K562 (cell line): ENCODE results near the gene PPFIBP2. TPM values are rescaled to one million over a fixed set of nuclear protein-coding genes. Genes with fewer than 3 reads are reported as not detected.

ENCODE experiments used
- ATAC-seq: fragments of 200-7000 bp; cut with Tn5 transposase; 3 replicates; pipeline ENCODE4 v1.9.1; 2020; ENCODE audit warnings: moderate library complexity
- BruUV-seq: library from RNA; stranded (reverse); fragments of 400-500 nt; replicated peaks from 2 replicates; lab custom pipeline; 2021; lab: Mats Ljungman, UMichigan
- CTCF ChIA-PET: fragments of 300-600 bp; formaldehyde crosslinking; extraction: SDS; loops from one replicate; lab custom pipeline; 2021; ENCODE audit warnings: low intra/inter-chr PET ratio; lab: Yijun Ruan, JAX
- POLR2A ChIA-PET: fragments of 300-600, 350-650 bp; sonication (Branson Sonifier 250); formaldehyde crosslinking; extraction: SDS; loops from one replicate; lab custom pipeline; 2021; ENCODE audit warnings: antibody characterized with exemption, inconsistent platforms; lab: Yijun Ruan, JAX
- DNase-seq, 4 experiments: peaks; one replicate each; pipeline versions ENCODE4 v3.0.0 to v3.0.0-alpha.2; 2011 to 2018; ENCODE audit warnings: low spot score in 3 of 4, mixed read lengths in 3 of 4; ENCODE audit errors: extremely low read depth in 1 of 4
- FAIRE-seq: peaks from 2 replicates; lab custom pipeline; 2011; peaks lifted over from hg19 to GRCh38; lab: Jason Lieb, UNC
- H2AFZ ChIP-seq: 2 replicates; pipeline ENCODE4 v1.6.0; 2011; ENCODE audit warnings: low read depth, low read length, control low read depth, inconsistent platforms
- H3K27ac ChIP-seq: fragments of 200-600 bp; 3 replicates; pipeline ENCODE4 v1.8.0; 2011; ENCODE audit warnings: low read depth, mild to moderate bottlenecking, control low read depth, inconsistent platforms, low read length, moderate library complexity, mixed read lengths; ENCODE audit errors: extremely low read depth
- H3K27me3 ChIP-seq, 2 experiments: fragments of 300-600 bp in 1 of 2; 2 replicates in 1 of 2; 3 replicates in 1 of 2; pipeline versions ENCODE4 v1.6.0 to v1.8.0; 2011; ENCODE audit warnings: inconsistent platforms in 2 of 2, low read length in 2 of 2, mild to moderate bottlenecking in 1 of 2, mixed read lengths in 1 of 2, moderate library complexity in 1 of 2; ENCODE audit not compliant: control insufficient read depth in 2 of 2, insufficient read depth in 2 of 2
- H3K36me3 ChIP-seq: fragments of 300-600 bp; 3 replicates; pipeline ENCODE4 v1.8.0; 2011; ENCODE audit warnings: mild to moderate bottlenecking, low read length, inconsistent platforms; ENCODE audit not compliant: control insufficient read depth, insufficient read depth
- H3K4me1 ChIP-seq, 2 experiments: fragments of 200-600 bp in 1 of 2; replicated peaks in 1 of 2; 2 replicates in 1 of 2; 3 replicates in 1 of 2; pipeline versions ENCODE4 v1.5.1 to v1.8.0; 2011; ENCODE audit warnings: inconsistent platforms in 2 of 2, low read length in 2 of 2, mild to moderate bottlenecking in 1 of 2, mixed read lengths in 1 of 2, moderate library complexity in 1 of 2; ENCODE audit not compliant: control insufficient read depth in 2 of 2, insufficient read depth in 2 of 2
- H3K4me2 ChIP-seq: 2 replicates; pipeline ENCODE4 v1.6.1; 2011; ENCODE audit warnings: low read length, control low read depth, inconsistent platforms, mixed read lengths; ENCODE audit not compliant: insufficient read depth
- H3K4me3 ChIP-seq: fragments of 200-600 bp; sonication (generic), shearing (Covaris generic); 2 replicates; pipeline ENCODE4 v1.5.1; 2016; ENCODE audit warnings: control low read depth, inconsistent platforms
- H3K79me2 ChIP-seq: fragments of 200-600 bp; 3 replicates; pipeline ENCODE4 v1.8.0; 2011; ENCODE audit warnings: low read length, inconsistent platforms; ENCODE audit not compliant: control insufficient read depth, insufficient read depth
- H3K9ac ChIP-seq, 2 experiments: 2 replicates each; pipeline versions ENCODE4 v1.6.0 to v1.6.1; 2011; ENCODE audit warnings: low read depth in 2 of 2, low read length in 2 of 2, control low read depth in 1 of 2, inconsistent platforms in 1 of 2, mild to moderate bottlenecking in 1 of 2, mixed read lengths in 1 of 2; ENCODE audit not compliant: insufficient read depth in 1 of 2
- H3K9me1 ChIP-seq: one replicate; pipeline ENCODE4 v1.6.0; 2011; ENCODE audit warnings: inconsistent platforms, mild to moderate bottlenecking, low read length, moderate library complexity; ENCODE audit not compliant: control insufficient read depth, insufficient read depth
- H3K9me3 ChIP-seq: replicated peaks from 2 replicates; pipeline ENCODE4 v1.5.1; 2011; ENCODE audit warnings: low read depth, low read length, inconsistent platforms; ENCODE audit not compliant: control insufficient read depth, insufficient read depth
- H4K20me1 ChIP-seq: replicated peaks from 2 replicates; pipeline ENCODE4 v1.6.1; 2011; ENCODE audit warnings: low read length, inconsistent platforms, mixed read lengths; ENCODE audit not compliant: control insufficient read depth, insufficient read depth
- LCOR ChIP-seq: sonication (generic); formaldehyde crosslinking; IDR thresholded peaks from 2 replicates; pipeline ENCODE4 v1.8.0; 2022; ENCODE audit warnings: mild to moderate bottlenecking, missing genetic modification reagents
- WGBS: fragments of 100-300 bp; shearing (Covaris generic); methylation state at CpG from one replicate; pipeline ENCODE4 v1.1.6; 2016; ENCODE audit warnings: low coverage, mixed read lengths; ENCODE audit not compliant: insufficient coverage; ENCODE audit errors: missing lambda C conversion rate; 5-methylcytosine and 5-hydroxymethylcytosine counted together
- in situ Hi-C: fragments of 300-500 bp; cut with MboI; formaldehyde crosslinking; loops from 4 replicates; pipeline ENCODE4 v1.15.0; 2018; ENCODE audit warnings: inconsistent platforms, mixed read lengths
- intact Hi-C: fragments of 100-400 bp; cut with micrococcal nuclease; formaldehyde crosslinking; loops from 2 replicates; pipeline ENCODE4 v1.14.2; 2022
- polyA plus RNA-seq, 8 experiments: library from polyadenylated mRNA; depleted of rRNA in 4 of 8; stranded (reverse) in 5 of 8; unstranded in 3 of 8; fragments of >200 nt; fragmentation: Nextera tagmentation in 2 of 8; fragmentation: Illumina TruSeq in 1 of 8; extraction: Ambion mirVana in 2 of 8; extraction: Trizol in 1 of 8; gene quantifications; 2 replicates each; pipeline versions ENCODE4 v1.2.1 to v1.2.3, GENCODE V29; 2011 to 2014; ENCODE audit warnings: inconsistent platforms in 1 of 8, missing spikeins in 1 of 8
- total RNA-seq, 7 experiments: library from RNA; depleted of rRNA in 6 of 7; stranded (reverse); fragments of >200 nt in 6 of 7; fragmentation: Illumina TruSeq in 2 of 7; extraction: Trizol in 2 of 7; gene quantifications; 2 replicates each; pipeline versions ENCODE4 v1.2.1 to v1.2.3, GENCODE V29; 2011 to 2021; ENCODE audit warnings: low replicate concordance in 1 of 7
- TF ChIP-seq, protein P1 (sequence below), 2 experiments: fragments of 250-450 bp in 1 of 2; fragments of 450-650 bp in 1 of 2; sonication (Bioruptor Pico) in 1 of 2; IDR thresholded peaks; 2 replicates each; pipeline versions ENCODE4 v1.6.1 to v1.8.0; 2016 to 2021; ENCODE audit warnings: mild to moderate bottlenecking in 2 of 2, moderate library complexity in 2 of 2, missing compliant biosample characterization in 1 of 2, missing genetic modification characterization in 1 of 2
- TF ChIP-seq, protein P2 (sequence below): IDR thresholded peaks from 2 replicates; pipeline ENCODE4 v1.6.1; 2011; ENCODE audit not compliant: insufficient read length; ENCODE audit errors: extremely low read depth
- TF ChIP-seq, protein P3 (sequence below): sonication (generic); formaldehyde crosslinking; IDR thresholded peaks from 2 replicates; pipeline ENCODE4 v1.4.0; 2020; ENCODE audit warnings: mild to moderate bottlenecking, missing genetic modification reagents
- TF ChIP-seq, protein P4 (sequence below), 2 experiments: fragments of 150-350 bp in 1 of 2; IDR thresholded peaks; 2 replicates each; pipeline ENCODE4 v1.6.1; 2012 to 2016; ENCODE audit warnings: low read depth in 2 of 2, low read length in 2 of 2, mild to moderate bottlenecking in 1 of 2, moderate library complexity in 1 of 2

The PPFIBP2 gene
- total and polyA plus RNA-seq, 9 of the 15 experiments (the other 6 are each of a cell fraction or from before 2014, with no cell fraction given), result 0.18 to 3.4 (median 1.2) TPM

DNA sequence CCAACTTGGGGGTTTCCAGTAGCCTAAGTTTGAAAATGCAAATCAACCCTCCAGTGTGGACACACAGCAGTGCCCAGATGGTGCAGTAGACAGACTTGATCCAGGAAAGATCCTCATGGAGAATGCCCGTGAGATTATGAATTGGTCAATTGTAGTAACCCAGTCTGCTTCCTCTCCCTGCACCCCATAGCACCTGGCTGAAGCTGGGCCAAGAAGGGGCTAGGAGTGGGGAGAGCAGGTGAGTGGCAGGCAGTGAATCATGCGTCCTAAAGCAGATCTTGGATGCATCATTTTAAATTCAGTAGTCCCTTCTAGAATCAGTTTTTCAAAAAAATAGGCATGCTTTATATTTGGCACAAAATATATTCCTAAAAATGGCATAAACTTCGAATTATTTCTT lies 107.3 kb downstream of the PPFIBP2 start:
- intact Hi-C loops, result no loop called here
- no peaks in the 10 kb centered on the region for H3K36me3 ChIP-seq
- ChIA-PET POLR2A (interaction anchor here (0.5 kb wide), 1 partner anchor 93 kb away, joined by 3 read pairs; no protein-coding TSS in a partner anchor), CTCF (no interaction called here)
- H3K4me2 ChIP-seq, result no peak overlapping the region
- no peaks in the 10 kb centered on the region for H3K9me3 ChIP-seq
- H2AFZ ChIP-seq, result no peak overlapping the region
- TF ChIP-seq LCOR, result no peak
- TF ChIP-seq, protein P1, sequence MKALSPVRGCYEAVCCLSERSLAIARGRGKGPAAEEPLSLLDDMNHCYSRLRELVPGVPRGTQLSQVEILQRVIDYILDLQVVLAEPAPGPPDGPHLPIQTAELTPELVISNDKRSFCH (CRISPR knock-in tag; IDR thresholded peaks at IDR 0.05), result no peak
- TF ChIP-seq, protein P1 (tag; IDR thresholded peaks at IDR 0.05), result no peak
- TF ChIP-seq, protein P2, sequence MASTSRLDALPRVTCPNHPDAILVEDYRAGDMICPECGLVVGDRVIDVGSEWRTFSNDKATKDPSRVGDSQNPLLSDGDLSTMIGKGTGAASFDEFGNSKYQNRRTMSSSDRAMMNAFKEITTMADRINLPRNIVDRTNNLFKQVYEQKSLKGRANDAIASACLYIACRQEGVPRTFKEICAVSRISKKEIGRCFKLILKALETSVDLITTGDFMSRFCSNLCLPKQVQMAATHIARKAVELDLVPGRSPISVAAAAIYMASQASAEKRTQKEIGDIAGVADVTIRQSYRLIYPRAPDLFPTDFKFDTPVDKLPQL, result no peak
- TF ChIP-seq, protein P3, sequence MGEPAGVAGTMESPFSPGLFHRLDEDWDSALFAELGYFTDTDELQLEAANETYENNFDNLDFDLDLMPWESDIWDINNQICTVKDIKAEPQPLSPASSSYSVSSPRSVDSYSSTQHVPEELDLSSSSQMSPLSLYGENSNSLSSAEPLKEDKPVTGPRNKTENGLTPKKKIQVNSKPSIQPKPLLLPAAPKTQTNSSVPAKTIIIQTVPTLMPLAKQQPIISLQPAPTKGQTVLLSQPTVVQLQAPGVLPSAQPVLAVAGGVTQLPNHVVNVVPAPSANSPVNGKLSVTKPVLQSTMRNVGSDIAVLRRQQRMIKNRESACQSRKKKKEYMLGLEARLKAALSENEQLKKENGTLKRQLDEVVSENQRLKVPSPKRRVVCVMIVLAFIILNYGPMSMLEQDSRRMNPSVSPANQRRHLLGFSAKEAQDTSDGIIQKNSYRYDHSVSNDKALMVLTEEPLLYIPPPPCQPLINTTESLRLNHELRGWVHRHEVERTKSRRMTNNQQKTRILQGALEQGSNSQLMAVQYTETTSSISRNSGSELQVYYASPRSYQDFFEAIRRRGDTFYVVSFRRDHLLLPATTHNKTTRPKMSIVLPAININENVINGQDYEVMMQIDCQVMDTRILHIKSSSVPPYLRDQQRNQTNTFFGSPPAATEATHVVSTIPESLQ (CRISPR knock-in tag), result no peak
- TF ChIP-seq, protein P4, sequence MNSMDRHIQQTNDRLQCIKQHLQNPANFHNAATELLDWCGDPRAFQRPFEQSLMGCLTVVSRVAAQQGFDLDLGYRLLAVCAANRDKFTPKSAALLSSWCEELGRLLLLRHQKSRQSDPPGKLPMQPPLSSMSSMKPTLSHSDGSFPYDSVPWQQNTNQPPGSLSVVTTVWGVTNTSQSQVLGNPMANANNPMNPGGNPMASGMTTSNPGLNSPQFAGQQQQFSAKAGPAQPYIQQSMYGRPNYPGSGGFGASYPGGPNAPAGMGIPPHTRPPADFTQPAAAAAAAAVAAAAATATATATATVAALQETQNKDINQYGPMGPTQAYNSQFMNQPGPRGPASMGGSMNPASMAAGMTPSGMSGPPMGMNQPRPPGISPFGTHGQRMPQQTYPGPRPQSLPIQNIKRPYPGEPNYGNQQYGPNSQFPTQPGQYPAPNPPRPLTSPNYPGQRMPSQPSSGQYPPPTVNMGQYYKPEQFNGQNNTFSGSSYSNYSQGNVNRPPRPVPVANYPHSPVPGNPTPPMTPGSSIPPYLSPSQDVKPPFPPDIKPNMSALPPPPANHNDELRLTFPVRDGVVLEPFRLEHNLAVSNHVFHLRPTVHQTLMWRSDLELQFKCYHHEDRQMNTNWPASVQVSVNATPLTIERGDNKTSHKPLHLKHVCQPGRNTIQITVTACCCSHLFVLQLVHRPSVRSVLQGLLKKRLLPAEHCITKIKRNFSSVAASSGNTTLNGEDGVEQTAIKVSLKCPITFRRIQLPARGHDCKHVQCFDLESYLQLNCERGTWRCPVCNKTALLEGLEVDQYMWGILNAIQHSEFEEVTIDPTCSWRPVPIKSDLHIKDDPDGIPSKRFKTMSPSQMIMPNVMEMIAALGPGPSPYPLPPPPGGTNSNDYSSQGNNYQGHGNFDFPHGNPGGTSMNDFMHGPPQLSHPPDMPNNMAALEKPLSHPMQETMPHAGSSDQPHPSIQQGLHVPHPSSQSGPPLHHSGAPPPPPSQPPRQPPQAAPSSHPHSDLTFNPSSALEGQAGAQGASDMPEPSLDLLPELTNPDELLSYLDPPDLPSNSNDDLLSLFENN (IDR thresholded peaks at IDR 0.05; ENCODE audit: low read depth in 2 of 2, low read length in 2 of 2), result no peak
- FAIRE-seq (no peak), ATAC-seq (no peak), DNase-seq (no peak)
- no peak overlapping the region for H3K4me3 ChIP-seq
- H3K79me2 ChIP-seq, result no peaks in the 10 kb centered on the region
- WGBS, result 0% methylated on average over 3 of the region's 3 CpGs
- in situ Hi-C loops, result no loop called here
- H3K9me1 ChIP-seq, result no peaks in the 10 kb centered on the region
- no peaks in the 10 kb centered on the region for H3K4me1 ChIP-seq
- H3K27ac ChIP-seq, result no peak overlapping the region
- no peak overlapping the region for H3K9ac ChIP-seq
- BruUV-seq, result no TSS peak
- H4K20me1 ChIP-seq, result no peaks in the 10 kb centered on the region
- no peaks in the 10 kb centered on the region; a peak in 1 of 5 replicates for H3K27me3 ChIP-seq
